HG02938 (cell line): Measurements from ENCODE around the gene SIX6.
"Not testable (repeated sequence)": the region's sequence is repeated elsewhere in the genome, so short reads cannot be mapped to it uniquely, and the experiment has no call there.

ENCODE experiments used
- ATAC-seq: cut with Tn5 transposase; IDR thresholded peaks from one replicate; pipeline ENCODE4 v1.9.1; 2021; ENCODE audit warnings: mild to moderate bottlenecking, moderate library complexity; ENCODE audit not compliant: unreplicated experiment

Gene SIX6

GRCh38 chr14:60508707-60509437, at the start of gene SIX6:
SIX6 (plus strand) TSS chr14:60509146; CDS start chr14:60509399, 253 bp downstream.
- ATAC-seq = no peak

GRCh38 chr14:60480248-60480647, 28.7 kb upstream of the SIX6 start:
- not testable (repeated sequence) for ATAC-seq

GRCh38 chr14:60482743-60483142, 26.2 kb upstream of the SIX6 start:
- ATAC-seq = no peak

GRCh38 chr14:60485057-60485597, 23.8 kb upstream of the SIX6 start:
- ATAC-seq = no peak

- ATAC-seq = no peak
These were observed 23.2 kb upstream of the SIX6 start, which contains the start of gene C14orf39 for GRCh38 chr14:60485598-60486251. C14orf39 (minus strand) TSS chr14:60486063; CDS start chr14:60485078, 985 bp downstream.

GRCh38 chr14:60487211-60487610, 21.7 kb upstream of the SIX6 start:
- ATAC-seq = no peak

- no peak for ATAC-seq
These were observed 20.8 kb upstream of the SIX6 start for GRCh38 chr14:60488175-60488574.

- no peak for ATAC-seq
These were observed 18.7 kb upstream of the SIX6 start for GRCh38 chr14:60490270-60490669.

- ATAC-seq = no peak
These were observed 13.0 kb upstream of the SIX6 start for GRCh38 chr14:60495946-60496345.

GRCh38 chr14:60502541-60502940, 6.4 kb upstream of the SIX6 start:
- no peak for ATAC-seq

GRCh38 chr14:60505448-60505847, 3.5 kb upstream of the SIX6 start:
- no peak for ATAC-seq

GRCh38 chr14:60506010-60506409, 2.9 kb upstream of the SIX6 start:
- no peak for ATAC-seq

GRCh38 chr14:60506462-60506984, 2.4 kb upstream of the SIX6 start:
- ATAC-seq = no peak

- ATAC-seq = no peak
These were observed 1.7 kb upstream of the SIX6 start for GRCh38 chr14:60506985-60507829.

- no peak for ATAC-seq
These were observed 611 bp upstream of the SIX6 start for GRCh38 chr14:60508363-60508706.

- no peak for ATAC-seq
These were observed 700 bp downstream of the SIX6 start for GRCh38 chr14:60509438-60510253.

GRCh38 chr14:60510254-60510950, 1.5 kb downstream of the SIX6 start:
- ATAC-seq = no peak

- ATAC-seq = no peak
These were observed 2.1 kb downstream of the SIX6 start for GRCh38 chr14:60510951-60511599.

GRCh38 chr14:60512126-60512525, 3.2 kb downstream of the SIX6 start:
- ATAC-seq = no peak
